HG02588 (cell line): Measurements from ENCODE around the gene RFX2.
"Not testable (repeated sequence)": the region's sequence is repeated elsewhere in the genome, so short reads cannot be mapped to it uniquely, and the experiment has no call there.

Experiments used
- ATAC-seq: cut with Tn5 transposase; IDR thresholded peaks from one replicate; pipeline ENCODE4 v1.9.1; 2021; ENCODE audit warnings: mild to moderate bottlenecking, moderate library complexity; ENCODE audit not compliant: unreplicated experiment

The RFX2 gene

DNA sequence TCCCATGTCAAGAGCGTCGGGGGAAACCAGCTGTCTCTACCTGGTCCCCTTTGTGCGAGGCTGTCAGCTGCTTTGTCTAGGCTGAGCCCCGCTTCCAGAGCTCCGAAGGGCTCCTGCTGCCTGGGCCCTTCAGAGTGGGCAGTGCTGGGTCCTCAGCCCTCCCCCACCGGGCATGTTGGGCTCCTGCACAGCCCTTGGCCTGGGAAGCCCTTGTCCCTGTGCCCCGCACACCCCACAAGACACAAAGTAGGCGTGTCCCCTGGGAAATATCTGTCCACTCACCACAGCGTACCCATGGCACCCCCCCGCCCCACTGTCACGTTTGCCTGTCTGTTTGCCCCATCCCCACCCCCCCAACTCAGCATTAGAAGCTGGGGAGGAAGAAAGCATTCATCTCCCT lies 92.7 kb downstream of the RFX2 start:
- ATAC-seq: no peak

DNA sequence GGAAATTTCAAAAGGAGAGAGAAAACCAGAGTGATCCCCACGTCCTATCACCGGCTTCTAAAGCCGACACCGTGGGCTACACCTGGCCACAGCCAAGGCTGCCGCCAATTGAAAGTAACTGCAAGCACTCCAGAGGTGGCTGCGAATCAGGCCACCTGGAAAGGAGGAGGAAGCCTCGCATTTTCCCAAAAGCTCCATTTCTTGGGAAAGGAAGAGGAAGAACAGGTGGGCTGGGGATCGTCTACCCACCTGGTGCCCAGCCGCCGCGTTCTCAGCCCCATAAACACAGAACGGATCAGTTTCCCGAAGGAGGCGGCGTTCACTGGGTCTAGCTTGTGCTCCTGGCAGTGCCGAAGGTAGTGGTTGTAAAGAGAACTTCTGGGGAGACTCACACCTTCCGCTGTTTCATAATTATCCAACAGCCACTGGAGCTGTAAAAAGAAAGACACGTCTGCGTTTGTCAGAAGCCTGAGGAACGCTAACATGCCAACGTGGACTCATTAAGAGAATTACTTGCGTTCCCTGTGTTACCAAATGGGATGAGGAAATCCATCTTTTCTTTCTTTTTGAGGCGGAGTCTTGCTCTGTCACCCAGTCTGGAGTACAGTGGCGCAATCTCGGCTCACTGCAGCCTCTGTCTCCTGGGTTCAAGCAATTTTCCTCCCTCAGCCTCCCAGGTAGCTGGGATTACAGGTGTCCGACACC lies 94.3 kb downstream of the RFX2 start:
- no peak for ATAC-seq

DNA sequence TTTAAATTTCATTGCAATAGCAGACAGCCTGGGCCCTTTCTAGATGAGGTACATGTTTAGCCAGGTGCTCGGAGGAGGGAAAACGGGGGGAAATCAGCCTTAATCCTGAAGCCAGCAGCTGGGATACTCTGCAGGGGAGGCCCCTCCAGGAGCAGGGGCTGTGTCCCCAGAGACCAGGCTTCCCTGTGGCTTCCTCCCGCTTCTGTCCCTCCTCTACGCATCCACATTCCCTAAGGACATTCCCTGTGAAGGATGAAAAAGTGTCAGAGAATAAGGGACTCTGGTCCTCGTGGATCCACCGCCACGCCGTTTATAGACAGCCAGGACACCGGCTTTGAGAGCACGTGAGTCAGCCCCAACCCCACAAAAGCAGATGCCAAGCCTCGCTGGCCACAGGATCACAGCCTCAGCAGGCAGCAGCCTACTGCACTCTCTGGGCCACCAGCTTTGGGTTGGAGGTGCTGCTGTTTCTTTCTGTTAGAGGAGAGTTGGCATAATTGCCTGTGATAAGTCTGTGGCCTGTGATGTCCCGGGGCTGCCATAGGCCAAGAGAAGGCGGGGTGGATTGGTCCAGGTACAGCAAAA lies 95.7 kb downstream of the RFX2 start:
- ATAC-seq: no peak

DNA sequence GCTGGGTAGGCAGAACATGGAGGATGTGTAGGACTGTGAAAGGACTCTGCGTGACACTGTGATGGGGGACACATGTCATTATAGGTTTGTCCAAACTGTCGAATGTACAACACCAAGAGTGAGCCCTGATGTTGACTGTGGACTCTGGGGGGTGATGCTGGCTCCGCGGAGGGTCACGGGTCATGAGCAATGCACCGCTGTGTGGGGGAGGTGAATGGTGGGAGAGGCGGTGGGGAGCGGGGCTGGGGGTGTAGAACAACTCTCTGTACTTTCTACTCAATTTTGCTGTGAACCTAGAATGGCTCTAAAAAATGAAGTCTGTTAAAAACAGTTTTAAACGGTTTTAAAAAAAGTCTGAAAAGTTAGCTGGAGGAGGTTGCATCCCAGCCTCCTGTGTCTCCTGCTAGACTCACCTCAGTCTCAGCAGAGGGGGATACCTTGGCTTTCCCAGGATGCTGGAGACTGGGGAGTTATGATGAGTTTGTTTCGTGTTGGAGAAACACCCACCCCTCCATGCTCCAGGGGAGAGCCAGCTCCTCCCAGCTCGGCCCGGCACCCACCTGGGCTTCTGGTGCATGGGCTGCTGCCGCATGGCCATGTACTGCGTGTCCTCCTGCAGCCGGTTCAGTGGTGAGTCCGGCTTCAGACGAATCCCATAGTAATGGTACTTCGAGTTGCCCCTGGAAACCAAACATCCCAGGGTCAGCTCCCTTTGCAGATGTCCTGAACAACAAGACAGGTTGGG lies 97.7 kb downstream of the RFX2 start:
- ATAC-seq: no peak

DNA sequence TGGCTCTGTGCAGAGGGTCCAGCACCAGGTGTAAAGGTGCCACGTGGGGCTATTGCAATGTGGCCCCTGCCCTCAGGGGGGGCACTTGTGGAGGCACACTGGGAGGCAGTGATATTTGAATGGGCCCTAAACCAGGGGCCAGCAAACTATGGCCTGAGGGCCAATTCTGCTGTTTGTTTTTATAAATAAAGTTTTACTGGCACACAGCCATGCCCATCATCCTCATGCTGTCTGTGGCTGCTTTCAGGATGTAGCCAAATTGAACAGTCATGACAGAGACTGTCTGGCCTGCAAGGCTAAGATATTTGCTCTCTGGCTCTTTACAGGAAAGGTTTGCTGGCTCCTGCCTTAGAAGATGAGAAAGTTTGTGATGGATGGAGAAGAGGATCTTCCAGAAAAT lies 98.5 kb downstream of the RFX2 start:
- ATAC-seq: no peak

DNA sequence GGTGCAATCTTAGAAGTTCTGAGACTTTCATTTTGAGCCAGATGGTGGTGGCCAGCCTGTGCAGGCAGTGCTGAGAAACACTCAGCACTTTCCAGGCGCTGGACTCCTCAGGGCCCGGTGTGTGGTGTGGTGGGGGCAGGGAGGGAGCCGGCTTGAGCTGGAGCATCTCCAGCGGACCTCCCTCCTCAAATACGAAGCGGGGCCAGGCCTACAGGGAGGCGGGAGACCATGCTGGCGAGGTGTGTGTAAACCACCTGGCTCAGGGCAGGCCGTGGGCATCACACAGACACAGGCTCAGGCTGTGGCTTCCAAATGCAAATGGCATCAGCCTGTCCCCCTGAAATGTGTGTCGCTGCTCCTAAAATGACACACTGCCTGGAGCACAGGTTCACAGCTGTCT lies 99.1 kb downstream of the RFX2 start:
- ATAC-seq: no peak

DNA sequence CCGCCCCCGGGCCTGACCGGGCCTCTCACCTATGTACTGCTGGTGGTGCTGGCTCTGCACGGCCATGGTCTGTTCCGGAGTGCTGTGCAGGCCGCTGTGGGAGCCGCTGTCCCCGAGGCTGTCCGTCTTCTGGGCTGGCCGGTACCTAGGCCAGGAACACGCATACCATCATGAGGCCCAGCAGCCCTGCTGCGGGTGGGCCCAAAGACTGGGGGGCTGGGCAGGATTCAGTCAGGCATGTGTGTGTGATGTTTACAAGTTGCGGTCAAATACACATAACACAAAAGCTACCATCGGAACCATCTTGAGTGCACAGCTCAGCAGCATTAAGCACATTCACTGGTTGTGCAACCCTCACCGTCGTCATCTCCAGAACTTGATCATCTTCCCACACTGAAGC lies 100.2 kb downstream of the RFX2 start:
- ATAC-seq: no peak

DNA sequence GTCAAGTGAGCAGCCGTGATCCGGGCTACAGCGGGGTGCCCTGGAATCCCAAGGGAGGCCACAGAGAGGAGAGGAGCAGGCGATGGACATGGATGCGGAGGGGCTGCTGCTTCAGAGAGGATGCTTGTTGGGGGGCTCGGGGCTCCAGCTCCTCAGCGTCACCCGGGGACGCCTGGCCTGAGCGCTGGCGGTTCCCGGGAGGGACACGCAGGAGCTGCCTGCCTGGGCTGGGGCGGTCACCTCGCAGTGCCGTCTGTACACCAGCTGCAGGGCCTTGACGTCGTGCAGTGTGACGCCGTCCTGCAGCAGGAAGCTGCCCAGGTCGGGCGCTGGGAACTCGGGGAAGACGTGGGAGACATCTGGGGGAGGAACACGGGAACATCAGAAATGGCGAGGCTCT lies 102.4 kb downstream of the RFX2 start:
- ATAC-seq: no peak

DNA sequence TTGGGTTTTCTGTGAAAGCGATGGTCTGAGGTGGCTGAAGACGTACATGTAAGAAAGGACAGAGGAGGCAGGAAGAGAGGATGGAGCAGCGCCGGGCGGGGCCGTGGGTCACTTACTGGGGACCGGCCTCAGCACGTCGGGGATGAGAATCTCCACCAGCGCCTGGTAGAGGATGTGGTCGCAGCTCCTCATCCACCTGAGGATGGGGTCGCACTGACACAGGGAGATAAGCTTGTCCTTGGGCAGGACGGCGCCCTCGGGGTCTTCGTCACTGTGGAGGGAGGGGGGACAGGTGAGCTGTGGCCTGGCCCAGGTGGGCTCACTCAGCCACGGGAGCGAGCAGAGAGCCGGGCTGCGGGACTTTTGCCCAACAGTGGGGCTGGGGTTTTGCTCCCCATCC lies 103.4 kb downstream of the RFX2 start:
- no peak for ATAC-seq

DNA sequence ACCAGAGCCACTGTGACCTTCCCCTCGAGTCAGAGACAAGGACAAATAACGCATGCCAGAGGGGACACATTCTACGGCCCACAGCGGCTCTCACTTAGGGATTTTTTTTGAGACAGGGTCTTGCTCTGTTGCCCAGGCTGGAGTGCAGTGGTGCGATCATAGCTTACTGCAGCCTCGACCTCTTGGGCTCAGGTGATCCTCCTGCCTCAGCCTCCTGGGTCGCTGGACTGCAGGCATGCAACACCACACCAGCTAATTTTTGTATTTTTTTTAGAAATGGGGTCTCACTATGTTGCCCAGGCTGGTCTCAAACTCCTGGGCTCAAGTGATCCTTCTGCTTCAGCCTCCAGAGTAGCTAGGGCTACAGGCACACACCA lies 104.2 kb downstream of the RFX2 start:
- ATAC-seq: not testable (repeated sequence)

DNA sequence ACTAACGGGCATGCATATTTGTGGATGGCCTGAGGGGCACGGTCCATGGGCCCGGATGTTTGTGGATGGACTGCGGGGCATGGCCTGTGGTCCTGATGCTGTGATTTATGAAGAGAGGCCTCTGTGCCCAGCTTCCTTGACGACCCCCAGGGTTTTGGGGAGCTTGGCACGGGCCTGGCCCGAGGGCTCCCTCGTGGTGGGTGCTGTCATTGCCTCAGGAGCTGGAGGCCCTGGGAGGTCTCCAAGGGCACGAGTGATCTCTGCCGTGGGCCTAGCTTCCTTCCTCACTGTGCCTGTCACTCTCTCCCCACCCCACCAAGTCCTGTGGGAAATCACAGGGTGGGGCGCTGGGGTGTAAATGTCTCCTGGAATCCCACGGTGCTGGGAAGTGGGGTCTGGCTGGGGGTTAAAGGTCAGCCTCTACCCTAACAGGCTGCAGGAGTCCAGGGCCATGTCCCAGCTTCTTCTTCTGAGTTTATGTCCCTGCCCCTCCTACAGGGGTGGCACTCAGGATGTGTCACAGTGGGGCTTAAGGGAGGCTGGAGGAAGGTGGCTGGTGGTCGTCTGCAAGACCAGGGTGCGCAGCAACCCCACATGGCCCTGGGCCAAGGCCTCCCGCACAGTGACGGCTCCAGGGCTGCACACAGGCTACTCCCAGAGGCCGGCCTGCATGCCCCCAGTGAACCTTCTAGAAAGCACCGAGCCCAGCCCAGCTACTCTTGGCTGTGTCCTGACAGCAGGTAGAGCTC lies 104.8 kb downstream of the RFX2 start:
- no peak for ATAC-seq

DNA sequence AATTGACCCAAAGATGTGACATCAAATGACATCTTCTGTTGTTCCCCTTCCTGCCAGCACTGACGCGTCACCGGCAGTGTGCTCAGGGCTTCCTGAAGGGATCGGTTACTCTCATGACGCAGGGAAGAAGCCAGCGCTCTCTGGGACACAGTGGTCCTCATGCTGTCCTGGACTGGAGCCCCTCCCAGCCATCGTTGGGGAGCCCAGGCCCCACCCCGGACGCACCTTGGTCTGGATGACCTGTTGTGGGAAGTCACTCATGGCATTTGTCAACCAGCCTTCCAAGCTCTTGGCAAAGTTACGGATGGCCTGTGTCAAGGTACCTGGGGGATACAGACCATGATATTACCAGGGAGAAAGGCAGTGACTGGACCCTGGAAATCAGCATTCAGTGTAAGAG lies 106.3 kb downstream of the RFX2 start:
- no peak for ATAC-seq

DNA sequence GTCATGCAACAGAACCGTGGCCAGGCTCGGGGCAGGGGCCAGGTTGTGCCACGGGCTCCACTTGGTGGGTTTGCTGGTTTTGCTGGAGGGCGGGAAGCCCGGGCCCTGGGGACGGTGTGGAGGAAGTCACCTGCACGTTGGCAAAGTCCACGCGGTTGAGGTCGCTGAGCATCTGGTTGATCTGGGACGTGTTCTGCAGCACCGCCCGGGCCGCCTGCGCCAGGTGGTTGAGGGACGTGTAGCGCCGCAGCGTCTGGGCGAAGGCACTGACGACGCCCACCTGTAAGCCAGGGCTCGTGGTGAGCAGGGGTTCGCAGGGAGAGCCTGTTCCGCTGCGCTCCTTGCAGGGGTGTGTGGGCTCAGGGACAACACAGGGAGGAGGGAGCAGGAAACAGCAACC lies 107.7 kb downstream of the RFX2 start:
- no peak for ATAC-seq

DNA sequence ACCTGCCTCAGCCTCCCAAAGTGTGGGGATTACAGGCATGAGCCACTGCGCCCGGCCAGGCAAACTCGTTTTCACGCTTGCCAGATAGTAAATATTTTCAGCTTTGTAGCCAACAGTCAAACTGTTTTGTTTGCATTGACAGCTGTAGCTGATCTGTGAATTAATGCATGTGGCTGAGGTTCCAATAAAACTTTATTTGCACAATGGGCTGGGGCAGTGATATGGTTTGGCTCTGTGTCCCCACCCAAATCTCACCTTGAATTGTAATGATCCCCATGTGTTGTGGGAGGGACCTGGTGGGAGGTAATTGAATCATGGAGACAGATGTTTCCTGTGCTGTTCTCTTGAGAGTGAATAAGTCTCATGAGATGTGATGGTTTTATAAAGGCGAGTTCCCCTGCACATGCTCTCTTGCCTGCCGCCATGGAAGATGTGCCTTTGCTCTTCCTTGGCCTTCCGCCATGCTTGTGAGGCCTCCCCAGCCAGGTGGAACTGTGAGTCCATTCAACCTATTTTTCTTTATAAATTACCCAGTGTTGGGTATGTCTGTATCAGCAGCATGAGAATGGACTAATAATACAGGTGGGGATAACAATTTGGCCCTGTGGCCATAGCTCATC lies 110.0 kb downstream of the RFX2 start:
- no peak for ATAC-seq

DNA sequence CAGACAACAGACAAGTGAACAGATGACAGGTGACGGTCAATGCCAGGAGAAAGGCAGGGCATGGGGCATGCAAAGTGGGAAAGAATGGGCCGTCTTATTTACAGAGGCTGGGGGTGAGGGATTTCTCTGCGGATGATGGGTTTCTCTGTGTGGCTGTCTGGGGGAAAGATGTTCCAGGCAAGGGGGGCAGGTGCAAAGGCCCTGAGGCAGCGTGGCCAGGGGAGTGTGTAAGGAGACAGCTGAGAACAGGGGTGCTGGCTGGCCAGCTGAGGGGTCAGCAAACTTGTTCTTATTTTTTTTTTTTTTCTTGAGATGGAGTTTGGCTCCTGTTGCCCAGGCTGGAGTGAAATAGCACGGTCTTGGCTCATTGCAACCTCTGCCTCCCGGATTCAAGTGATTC lies 110.6 kb downstream of the RFX2 start:
- ATAC-seq: no peak

DNA sequence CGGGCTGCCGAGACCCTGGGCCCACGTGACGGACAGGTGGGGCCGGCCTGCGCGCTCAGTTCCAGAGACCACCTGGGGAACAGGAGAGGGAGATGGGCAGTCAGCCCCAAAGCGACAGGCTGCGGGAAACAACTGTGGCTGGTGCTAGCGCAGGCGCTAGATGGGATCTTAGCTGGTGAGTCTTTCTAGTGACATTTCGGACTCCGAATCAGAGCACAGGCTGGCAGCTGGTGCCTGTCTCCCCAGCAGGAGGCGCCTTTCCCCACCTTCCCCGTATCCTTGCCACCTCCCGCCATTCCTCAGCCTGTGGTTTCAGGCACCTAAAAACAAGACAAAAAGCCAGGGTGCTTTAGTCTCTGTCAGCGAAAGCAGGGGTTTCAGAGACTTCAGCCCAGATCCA lies 112.9 kb downstream of the RFX2 start:
- no peak for ATAC-seq

DNA sequence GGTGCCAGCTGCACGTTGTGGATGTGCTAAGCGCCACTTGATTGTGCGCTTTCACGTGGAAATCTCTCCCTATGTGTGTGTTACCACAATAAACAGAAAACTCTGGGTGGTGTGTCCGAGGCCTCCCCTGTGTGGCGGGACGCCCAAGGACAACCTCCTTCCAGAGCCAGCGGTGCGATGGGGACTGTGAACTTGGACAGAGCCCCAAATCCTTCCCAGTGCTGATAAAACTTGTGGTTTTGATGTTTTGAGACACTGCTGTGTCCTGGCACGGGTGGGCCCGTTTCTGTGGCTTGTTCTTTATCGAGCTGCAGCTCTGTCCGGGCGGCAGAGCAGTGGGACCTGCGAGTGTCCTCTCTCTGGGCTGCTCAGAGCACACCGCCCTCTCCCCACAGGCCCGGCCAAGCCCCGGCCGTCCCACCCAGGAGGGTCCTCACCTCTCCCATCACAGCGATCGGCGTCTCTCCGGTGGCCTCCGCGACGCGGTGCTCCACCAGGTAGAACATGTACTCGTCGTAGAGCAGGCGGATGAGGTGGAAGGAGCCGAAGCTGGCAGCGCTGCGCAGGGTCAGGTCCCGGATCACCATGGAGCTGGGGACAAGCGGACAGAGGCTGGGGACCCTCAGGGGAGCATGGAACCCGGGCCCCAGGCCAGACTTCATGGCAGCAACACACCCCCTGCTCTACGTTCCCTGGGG lies 113.5 kb downstream of the RFX2 start:
- no peak for ATAC-seq

DNA sequence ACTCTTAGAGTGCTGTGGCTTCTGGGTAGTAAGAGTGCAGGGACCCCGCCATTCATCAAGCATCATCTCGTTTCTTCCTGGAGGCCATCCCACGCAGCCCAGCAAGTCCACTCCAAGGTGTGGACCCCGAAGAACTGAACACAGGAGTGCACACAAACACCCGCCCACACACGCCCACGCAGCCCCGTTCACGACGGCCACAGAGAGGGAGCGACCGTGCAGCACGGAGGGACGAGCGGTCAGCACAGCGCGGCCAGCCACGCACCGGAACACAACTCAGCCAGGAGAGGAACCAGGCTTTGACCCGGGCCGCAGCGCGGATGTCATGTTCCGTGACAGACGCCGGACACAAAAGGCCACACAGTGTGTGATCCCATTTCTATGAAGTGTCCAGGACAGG lies 114.2 kb downstream of the RFX2 start:
- ATAC-seq: no peak

DNA sequence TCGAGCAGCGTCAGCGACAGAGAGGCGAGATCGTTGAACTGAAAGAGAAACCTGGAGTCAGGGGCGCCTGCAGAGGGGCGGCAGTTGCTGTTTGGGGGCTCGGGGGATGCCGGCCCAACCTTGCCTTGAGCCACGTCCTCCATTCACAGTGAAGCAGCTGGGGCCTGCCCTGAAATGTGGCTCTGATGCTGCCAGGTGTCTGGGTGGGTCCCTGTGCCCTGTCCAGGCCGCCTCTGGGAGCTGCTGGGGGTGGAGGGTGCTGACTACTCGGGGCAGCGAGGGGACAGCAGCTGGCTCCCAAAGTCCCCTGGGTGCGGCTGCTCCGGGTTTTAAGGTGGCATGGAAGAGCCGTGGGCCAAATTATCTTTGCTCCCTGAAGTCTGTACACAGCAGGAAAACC lies 114.7 kb downstream of the RFX2 start:
- ATAC-seq: no peak

DNA sequence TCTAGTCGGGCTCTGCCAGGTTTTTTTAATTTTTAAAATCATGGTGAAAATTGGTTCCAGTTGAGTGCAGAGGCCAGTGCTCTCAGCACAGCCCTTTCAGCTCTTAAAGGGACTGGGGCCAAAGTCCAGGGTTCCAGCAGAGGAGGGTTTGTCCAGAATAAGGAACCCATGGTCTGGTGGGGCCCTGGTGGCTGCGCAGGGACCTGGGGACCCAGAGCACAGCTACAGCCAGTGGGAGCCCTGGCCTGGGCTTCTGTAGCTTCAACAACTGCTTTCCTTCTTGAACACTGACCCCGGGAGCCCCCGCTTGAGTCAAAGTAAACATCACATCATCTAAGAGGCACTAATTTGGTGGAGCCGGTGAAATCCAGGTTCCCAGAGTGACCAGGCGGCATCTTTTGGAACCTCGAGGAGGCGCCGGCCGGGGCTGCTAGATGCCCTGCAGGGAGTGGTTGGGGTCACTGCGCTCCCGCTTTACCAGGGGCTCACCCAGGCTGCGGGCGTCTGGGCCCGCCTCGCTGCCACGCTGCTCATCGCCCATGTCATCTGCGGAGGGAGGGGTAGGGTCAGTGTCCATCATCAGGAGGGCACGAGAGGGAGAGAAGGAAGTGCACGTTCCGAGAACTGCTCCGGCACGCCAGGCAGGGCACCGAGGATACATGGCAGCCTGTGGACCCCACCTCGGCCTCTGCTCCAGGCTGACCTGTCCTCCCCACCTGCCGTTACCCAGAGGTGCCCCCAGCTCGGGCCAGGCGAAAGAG lies 115.7 kb downstream of the RFX2 start:
- no peak for ATAC-seq
